NCI-H69 (cell line): Measurements from ENCODE around the gene USF2.
"Not testable (repeated sequence)": the region's sequence is repeated elsewhere in the genome, so short reads cannot be mapped to it uniquely, and the experiment has no call there.

ENCODE experiments used
- DNase-seq: peaks from one replicate; lab custom pipeline; 2025; lab: John Stamatoyannopoulos, UW

Gene USF2

DNA sequence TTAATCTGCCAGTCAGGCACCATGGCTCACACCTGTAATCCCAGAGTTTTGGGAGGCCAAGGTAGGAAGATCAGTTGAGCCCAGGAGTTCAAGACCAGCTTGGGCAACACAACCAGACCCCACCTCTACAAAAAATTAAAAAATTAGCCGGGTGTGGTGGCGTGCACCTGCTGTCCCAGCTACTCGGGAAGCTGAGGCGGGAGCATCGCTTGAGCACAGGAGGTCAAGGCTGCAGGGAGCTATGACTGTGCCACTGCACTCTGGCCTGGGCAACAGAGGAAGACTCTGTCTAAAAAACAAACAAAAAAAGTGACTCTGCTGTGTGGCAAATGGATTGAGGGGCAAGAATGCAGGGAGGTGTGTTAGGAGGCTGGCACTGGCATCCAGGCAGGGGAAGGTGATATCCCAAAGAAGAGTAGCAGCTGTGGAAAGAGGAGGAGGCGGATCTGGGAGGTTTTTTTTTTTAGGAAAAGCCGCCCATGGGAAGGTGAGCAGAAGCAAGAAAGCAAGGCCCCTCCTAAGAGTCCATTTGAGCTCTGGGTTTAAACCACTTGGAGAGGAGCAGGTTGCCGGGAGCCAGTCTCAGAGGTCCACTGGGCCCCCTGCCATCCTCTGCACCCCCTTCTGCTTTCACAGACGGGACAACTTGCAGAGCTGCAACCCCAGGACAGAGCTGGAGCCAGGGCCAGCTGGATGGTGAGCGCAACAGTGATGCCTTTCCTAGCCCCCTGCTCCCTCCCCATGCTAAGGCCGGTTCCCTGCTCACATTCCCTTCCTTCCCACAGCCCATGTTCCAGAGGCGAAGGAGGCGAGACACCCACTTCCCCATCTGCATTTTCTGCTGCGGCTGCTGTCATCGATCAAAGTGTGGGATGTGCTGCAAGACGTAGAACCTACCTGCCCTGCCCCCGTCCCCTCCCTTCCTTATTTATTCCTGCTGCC lies 15.7 kb downstream of the USF2 start:
- no peak for DNase-seq

DNA sequence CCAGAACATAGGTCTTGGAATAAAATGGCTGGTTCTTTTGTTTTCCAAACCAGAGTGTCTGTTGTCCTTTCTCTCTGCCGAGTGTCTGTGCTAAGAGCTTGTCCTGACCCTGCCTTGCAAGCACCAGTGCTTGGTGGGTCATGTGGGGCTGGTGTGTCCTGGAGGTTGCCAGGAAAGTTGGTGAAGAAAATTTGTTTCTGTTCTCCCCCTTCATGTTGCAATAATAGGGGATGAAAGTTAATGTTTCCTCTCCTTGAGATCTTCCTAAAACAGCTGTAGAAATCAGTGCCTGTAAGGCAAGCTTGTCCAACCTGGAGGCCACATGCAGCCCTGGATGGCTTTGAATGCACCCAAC lies 16.3 kb downstream of the USF2 start:
- DNase-seq = no peak

DNA sequence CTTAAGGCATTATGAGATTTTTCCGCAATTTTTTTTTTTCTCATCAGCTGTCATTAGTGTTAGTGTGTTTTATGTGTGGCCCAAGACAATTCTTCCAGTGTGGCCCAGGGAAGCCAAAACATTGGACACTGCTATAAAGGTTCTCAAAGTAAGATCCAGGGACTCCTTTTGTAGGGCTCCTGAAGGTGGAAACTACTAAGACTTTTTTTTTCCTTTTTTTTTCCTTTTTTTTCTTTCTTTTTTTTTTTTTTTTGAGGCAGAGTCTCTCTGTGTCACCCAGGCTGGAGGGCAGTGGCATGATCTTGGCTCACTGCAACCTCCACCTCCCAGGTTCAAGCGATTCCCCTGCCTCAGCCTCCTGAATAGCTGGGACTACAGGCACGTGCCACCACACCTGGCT lies 16.7 kb downstream of the USF2 start:
- DNase-seq = not testable (repeated sequence)

DNA sequence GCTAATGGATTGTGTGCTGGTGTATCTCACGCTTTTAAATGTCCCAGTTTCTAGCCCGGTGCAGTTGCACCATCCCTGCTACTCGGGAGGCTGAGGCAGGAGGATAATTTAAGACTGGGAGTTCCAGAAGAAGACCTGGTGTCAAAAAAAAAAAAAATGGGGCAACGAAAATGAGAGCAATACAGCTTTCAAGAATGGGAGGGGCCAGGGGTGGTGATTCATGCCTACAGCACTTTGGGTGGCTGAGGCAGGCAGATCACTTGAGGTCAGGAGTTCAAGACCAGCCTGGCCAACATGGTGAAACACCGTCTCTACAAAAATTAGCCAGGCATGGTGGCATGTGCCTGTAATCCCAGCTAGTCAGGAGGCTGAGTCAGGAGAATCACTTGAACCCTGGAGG lies 17.3 kb downstream of the USF2 start:
- not testable (repeated sequence) for DNase-seq

GRCh38 chr19:35287713-35288112 lies 19.0 kb downstream of the USF2 start:
- DNase-seq = no peak

- DNase-seq = peak; percentile 9
These were observed 19.6 kb downstream of the USF2 start for GRCh38 chr19:35288331-35288730.

DNA sequence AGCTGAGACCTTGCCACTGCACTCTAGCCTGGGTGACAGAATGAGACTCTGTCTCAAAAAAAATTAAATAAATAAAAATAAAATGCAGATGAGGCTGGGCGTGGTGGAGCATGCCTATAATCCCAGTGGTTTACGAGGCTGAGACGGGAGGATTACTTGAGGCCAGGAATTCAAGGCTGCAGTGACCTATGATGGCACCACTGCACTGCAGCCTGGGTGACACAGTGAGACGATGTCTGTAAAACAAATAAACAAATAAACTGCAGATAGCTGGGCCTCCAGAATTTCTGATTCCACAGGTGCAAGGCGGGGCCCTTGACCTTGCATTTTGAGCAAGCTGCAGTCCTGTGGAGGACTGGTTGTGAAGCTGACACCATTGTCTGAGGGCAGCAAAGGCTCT lies 20.1 kb downstream of the USF2 start:
- no peak for DNase-seq

- no peak for DNase-seq
These were observed 21.8 kb downstream of the USF2 start for GRCh38 chr19:35290381-35291127.

GRCh38 chr19:35291259-35291658 lies 22.5 kb downstream of the USF2 start:
- DNase-seq = peak; percentile 60

GRCh38 chr19:35291916-35292315 lies 23.2 kb downstream of the USF2 start, which contains the start of gene MAG:
Gene MAG, plus strand, starts transcription at chr19:35292161. Its CDS starts 3,248 bp downstream, at chr19:35295409.
- DNase-seq = no peak

DNA sequence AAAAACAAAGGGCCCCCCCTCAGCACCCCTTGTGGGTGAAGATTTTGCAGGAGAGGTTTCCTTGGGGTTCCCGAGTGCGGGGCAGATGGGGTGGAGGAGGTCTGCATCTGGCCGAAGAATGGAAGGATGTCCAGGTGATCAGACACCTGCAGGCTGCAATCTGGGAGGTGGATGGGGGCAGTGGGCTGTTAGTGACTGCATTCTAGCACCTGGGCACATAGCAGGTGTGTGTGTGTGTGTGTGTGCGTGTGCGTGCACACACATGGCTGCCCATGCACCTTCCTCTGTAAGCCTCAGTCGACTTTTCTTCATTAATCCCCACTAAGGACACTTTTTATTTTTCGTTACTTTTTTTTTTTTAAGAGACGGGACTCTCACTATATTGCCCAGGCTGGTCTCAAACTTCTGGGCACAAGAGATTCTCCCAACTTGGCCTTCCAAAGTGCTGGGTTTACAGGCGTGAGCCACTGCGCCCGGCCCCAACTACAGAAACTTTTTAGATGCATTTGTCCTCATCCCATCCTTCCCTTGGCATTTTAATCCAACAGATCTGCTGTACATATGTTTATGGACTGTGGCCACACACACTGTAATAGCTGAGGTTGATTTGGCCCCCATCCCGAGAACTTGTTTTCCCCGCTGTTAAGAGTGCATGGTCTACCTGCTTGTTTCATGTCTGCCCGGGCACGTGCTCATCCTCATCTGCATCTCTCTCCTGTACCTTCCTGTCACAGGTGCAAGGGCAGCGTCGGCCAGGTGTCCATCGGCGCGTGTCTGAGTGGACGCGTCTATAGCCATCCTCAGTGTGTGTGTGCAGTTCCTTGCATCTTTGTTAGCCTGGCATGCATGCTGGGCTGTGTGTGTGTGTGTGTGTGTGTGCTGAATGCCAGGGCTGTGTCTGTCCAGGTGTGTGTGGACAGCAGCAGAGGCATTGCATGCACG lies 23.9 kb downstream of the USF2 start:
- DNase-seq = no peak

- DNase-seq = no peak
These were observed 24.6 kb downstream of the USF2 start for GRCh38 chr19:35293363-35293739.

GRCh38 chr19:35293808-35294207 lies 25.0 kb downstream of the USF2 start:
- no peak for DNase-seq

- peak; percentile 66 for DNase-seq
These were observed 25.6 kb downstream of the USF2 start for GRCh38 chr19:35294328-35294727.

DNA sequence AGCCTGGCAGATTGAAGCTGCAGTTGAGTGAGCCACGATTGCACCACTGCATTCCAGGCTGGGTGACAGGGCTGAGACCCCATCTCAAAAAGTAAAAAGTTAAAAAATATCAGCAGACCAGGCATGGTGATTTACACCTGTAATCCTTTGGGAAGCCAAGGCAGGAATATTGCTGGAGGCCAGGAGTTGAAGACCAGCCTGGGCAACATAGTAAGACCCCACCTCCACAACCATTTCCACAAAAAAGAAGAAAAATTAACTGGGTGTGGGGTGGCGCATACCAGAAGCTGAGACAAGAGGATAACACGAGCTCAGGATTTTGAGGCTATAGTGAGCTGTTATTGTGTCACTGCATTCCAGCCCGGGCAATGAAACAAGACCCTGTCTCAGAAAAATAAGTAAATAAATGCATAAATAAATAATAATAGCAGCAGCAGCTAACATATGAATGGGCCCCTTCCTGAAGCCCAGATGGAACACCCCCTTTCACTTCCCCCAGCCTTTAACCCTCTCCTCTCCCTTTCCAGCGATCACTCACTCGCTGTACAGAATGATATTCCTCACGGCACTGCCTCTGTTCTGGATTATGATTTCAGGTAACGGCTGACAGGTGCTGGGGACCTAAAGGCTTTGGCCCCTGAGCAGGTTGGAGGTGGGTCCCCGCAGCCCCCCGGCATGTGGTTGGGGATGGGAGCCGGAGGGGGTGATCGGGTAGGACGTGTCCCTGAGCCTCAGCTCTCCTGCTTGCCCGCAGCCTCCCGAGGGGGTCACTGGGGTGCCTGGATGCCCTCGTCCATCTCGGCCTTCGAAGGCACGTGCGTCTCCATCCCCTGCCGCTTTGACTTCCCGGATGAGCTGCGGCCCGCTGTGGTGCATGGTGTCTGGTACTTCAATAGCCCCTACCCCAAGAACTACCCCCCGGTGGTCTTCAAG lies 26.4 kb downstream of the USF2 start:
- no peak for DNase-seq

GRCh38 chr19:35295792-35296462 lies 27.2 kb downstream of the USF2 start:
- no peak for DNase-seq

- no peak for DNase-seq
These were observed 28.1 kb downstream of the USF2 start for GRCh38 chr19:35296644-35297514.

DNA sequence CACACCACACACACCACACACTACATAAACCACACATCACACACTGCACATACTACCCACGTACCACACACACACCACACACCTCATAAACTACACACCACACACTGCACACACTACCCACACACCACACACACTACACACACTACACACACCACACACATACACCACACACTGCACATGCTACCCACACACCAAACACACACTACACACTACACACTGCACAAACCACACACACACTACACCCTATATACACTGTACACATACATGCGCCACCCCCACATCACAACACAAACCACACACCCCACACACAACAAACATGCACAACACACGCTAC lies 28.7 kb downstream of the USF2 start:
- no peak for DNase-seq

- no peak for DNase-seq
These were observed 29.2 kb downstream of the USF2 start for GRCh38 chr19:35297922-35298321.
